H1 (cell line): Measurements from ENCODE around the gene CLTCL1.

Source experiments
- CEBPB ChIP-seq: IDR thresholded peaks from 2 replicates; pipeline ENCODE4 v1.6.1; 2012; ENCODE audit warnings: low read depth, low read length
- EZH2 ChIP-seq: fragments of 200-600 bp; sonication (generic); IDR thresholded peaks from 2 replicates; pipeline ENCODE4 v1.7.1; 2012; ENCODE audit warnings: low read depth, mild to moderate bottlenecking, moderate library complexity, low read length, inconsistent platforms; ENCODE audit not compliant: severe bottlenecking
- POLR2AphosphoS5 ChIP-seq: IDR thresholded peaks from 2 replicates; pipeline ENCODE4 v1.6.1; 2011; ENCODE audit warnings: low read depth, low read length
- TF ChIP-seq, protein P1 (sequence below), 3 experiments: IDR thresholded peaks; 1 replicate in 2 of 3; 2 replicates in 1 of 3; pipeline versions ENCODE4 v1.5.1 to v1.6.1; 2011; ENCODE audit warnings: low read length in 3 of 3, mild to moderate bottlenecking in 3 of 3, inconsistent platforms in 2 of 3, low read depth in 1 of 3, moderate library complexity in 1 of 3; ENCODE audit not compliant: insufficient read depth in 1 of 3; ENCODE audit errors: control extremely low read depth in 1 of 3
- TF ChIP-seq, protein P2 (sequence below): IDR thresholded peaks from 2 replicates; pipeline ENCODE4 v1.6.1; 2011; ENCODE audit warnings: low read depth, mild to moderate bottlenecking, low read length; ENCODE audit not compliant: insufficient read depth

DNA sequence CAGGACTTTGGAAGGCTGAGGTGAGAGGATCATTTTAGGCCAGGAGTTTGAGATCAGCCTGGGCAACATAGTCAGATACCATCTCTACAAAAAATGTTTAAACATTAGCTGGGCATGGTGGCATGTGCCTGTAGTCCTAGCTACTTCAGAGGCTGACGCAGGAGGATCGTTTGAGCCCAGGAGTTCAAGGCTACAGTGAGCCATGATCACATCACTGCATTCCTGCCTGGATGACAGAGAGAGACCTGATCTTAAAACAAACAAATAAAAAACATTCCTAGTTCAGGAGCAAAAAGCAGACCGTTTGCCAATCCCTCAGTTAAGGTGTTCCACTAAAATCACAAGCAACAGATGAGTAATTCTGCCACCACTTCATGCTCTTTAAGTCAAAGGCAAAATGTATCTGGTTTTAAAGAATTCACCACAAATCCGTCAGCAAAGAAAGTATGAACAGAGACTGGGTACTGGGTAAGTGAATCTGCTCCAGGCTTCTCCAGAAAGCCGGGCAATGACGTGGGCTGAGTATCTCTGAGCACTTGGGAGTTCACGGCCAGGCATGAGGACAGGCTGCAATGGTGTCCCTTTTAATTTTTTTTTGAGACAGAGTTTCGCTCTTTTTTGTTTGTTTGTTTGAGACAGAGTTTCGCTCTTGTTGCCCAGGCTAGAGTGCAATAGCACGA, 19.5 kb downstream of the CLTCL1 start:
- TF ChIP-seq, protein P1, sequence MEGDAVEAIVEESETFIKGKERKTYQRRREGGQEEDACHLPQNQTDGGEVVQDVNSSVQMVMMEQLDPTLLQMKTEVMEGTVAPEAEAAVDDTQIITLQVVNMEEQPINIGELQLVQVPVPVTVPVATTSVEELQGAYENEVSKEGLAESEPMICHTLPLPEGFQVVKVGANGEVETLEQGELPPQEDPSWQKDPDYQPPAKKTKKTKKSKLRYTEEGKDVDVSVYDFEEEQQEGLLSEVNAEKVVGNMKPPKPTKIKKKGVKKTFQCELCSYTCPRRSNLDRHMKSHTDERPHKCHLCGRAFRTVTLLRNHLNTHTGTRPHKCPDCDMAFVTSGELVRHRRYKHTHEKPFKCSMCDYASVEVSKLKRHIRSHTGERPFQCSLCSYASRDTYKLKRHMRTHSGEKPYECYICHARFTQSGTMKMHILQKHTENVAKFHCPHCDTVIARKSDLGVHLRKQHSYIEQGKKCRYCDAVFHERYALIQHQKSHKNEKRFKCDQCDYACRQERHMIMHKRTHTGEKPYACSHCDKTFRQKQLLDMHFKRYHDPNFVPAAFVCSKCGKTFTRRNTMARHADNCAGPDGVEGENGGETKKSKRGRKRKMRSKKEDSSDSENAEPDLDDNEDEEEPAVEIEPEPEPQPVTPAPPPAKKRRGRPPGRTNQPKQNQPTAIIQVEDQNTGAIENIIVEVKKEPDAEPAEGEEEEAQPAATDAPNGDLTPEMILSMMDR (IDR thresholded peaks at IDR 0.05; ENCODE audit: control extremely low read depth in 1 of 3, insufficient read depth in 1 of 3, low read depth in 1 of 3, low read length in 3 of 3), result no peak
- TF ChIP-seq CEBPB (no peak), POLR2AphosphoS5 (no peak), EZH2 (no peak)
- TF ChIP-seq, protein P2, sequence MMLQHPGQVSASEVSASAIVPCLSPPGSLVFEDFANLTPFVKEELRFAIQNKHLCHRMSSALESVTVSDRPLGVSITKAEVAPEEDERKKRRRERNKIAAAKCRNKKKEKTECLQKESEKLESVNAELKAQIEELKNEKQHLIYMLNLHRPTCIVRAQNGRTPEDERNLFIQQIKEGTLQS, result no peak
